Measurements from ENCODE around the gene GRK3.

DNA sequence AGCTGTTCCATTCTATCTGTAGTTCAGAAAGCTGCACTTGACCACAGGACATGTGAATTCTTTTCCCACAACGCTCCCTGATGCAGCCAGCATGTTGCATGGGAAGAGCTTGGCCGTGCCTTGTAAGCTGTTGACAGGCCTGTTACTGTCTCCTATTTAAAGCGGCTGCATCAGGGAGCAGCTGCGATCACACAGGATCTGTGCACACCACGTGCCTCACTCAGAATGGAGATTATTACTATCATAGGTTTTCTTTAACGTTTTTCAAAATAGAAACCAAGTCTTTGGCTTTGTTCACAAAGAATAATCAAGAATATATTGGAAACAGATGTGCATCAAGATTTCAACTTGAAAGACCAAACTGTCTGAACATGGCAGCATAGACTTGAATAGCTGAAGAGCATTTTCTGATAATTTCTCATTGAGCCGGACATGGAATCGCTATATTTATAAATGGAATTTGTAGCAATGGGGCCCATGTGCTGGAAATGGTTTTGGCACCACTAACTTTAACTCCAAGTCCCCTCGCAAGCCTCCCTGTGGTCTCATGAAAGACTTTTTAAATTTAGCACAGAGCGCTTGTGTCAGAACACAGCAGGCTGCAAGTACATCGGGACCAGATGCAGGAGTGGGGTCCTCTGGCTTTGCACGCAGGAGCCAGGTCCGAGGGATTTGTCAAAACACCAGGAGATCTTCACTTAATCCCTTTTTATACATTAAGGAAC is 136.7 kb downstream of the GRK3 start:
- no peak for TF ChIP-seq FOS (IDR thresholded peaks at IDR 0.05; ENCODE audit: low read depth, low read length)
- TF ChIP-seq SMC3 (IDR thresholded peaks at IDR 0.05; ENCODE audit: low read depth, low read length) = no peak
- TF ChIP-seq POLR2A (IDR thresholded peaks at IDR 0.05; ENCODE audit: low read depth, low read length) = no peak

All from IMR-90 (cell line).